Glomerular visceral epithelial cell (primary cell): ENCODE data around the gene PLCXD1.
"Not testable (repeated sequence)": the region's sequence is repeated elsewhere in the genome, so short reads cannot be mapped to it uniquely, and the experiment has no call there.

Experiments
- DNase-seq: peaks from one replicate; pipeline ENCODE4 v3.0.0-alpha.2; 2016; ENCODE audit errors: extremely low spot score

The PLCXD1 gene

DNA sequence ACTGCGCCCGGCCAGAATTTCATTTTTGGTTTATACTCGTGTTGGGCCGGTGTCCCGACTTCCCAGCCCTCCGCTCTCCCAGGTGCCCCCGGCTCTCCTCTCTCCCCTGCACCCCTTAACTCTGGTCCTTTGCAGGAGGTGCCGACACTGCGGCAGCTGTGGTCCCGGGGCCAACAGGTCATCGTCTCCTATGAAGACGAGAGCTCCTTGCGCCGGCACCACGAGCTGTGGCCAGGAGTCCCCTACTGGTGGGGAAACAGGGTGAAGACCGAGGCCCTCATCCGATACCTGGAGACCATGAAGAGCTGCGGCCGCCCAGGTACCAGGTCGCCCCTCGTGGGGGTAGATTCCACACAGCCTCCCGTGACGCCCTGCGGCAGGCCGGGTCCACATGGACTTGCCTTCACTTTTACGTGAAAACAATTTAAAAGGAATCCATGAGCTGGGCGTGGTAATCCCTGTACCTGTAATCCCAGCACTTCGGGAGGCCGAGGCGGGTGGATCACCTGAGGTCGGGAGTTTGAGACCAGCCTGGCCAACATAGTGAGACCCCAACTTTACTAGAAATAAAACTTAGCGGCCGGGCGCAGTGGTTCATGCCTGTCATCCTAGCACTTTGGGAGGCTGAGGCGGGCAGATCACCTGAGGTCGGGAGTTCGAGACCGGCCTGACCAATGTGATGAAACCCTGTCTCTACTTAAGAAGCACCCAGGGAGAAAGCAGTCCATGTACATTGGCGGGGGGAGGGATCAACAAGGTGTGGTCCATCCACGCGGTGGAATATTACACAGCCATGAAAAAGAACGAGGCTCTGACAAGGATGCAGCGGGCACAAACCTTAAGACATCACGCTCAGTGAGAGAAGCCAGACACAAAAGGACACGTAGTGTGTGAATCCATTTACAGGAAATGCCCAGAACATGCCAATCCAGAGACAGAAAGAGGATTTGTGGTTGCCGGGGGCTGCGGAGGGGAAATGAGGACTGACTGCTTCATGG, 12.0 kb downstream of the PLCXD1 start:
- no peak for DNase-seq

DNA sequence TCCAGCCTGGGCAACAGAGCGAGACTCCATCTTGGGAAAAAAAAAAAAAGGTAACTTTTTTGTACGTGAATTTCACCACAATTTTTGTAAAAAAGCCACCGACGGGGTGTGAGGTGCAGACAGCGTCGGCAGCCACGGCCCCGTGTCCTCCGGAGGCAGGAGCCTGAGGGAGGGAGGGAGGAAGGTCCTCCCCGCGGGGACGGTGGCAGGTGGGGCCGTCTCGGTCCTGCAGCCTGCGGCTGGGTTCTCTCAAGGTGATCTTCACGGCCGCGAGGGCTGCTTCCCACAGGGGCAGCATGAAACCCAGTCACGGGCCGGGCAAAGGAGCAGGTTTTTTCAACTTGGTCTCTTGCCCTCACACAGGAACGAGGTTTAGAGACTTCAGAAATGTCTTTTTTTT, 14.0 kb downstream of the PLCXD1 start:
- no peak for DNase-seq

DNA sequence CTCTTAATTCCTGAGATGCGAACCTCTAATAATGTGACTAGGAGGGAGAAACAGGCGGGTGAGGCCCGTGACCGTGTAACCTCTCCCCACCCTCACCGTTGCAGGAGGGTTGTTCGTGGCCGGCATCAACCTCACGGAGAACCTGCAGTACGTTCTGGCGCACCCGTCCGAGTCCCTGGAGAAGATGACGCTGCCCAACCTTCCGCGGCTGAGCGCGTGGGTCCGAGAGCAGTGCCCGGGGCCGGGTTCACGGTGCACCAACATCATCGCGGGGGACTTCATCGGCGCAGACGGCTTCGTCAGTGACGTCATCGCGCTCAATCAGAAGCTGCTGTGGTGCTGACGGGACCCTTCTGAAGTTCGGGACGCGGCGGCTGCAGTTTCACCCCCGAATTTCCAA, 17.8 kb downstream of the PLCXD1 start:
- no peak for DNase-seq

DNA sequence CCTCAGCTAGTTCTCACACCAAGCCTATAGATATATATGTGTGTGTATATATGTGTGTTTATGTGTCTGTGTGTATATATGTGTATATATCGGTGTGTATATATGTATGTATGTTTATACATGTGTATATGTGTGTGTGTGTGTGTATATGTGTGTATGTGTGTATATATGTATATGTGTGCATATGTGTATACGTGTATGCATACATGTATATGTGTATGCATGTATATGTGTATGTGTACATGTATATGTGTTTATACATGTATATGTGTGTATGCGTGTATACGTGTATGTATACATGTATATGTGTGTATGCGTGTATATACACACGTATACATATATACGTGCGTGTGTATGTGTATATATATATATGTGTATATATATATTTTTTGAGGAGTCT, 19.2 kb downstream of the PLCXD1 start:
- DNase-seq, result no peak

DNA sequence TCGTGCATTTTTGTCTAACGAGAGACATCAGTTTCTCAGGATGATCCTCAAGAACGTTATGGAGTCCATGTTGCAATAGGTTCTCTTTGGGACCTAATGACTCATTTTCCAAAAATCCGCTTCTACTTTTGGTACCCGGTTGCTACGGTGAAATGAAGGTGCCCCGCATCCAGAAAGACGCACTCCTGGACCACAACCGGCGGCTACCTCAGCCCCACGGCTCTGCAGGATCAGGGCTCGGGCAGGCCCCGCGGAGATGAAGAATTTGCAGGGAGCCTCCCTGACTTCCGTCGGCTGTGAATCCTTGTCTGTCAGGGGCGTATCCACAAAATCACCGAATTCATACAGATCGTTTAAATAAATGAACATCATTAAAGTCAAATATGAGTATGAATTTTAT, 21.8 kb downstream of the PLCXD1 start:
- DNase-seq, result no peak

DNA sequence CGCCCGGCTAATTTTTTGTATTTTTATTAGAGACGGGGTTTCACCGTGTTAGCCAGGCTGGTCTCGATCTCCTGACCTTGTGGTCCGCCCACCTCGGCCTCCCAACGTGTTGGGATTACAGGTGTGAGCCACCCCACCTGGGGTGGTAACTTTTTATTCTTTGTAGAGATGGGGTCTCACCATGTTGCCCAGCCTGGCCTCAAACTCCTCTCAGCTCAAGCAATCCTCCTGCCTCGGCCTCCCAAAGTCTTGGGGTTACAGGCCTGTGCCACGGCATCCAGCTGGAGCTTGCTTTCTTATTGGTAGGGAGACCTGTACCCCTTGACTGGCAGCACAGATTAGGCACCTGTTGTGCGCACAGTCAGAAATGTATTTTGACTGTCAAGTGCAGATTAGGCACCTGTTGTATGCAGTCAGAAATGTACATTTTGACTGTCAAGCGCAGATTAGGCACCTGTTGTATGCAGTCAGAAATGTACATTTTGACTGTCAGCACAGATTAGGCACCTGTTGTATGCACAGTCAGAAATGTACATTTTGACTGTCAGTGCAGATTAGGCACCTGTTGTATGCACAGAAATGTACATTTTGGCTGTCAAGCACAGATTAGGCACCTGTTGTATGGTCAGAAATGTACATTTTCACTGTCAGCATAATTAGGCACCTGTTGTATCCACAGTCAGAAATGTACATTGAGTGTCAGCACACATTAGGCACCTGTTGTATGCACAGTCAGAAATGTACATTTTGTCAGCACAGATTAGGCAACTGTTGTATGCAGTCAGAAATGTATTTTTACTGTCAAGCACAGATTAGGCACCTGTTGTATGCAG, 24.8 kb downstream of the PLCXD1 start:
- DNase-seq, result not testable (repeated sequence)

DNA sequence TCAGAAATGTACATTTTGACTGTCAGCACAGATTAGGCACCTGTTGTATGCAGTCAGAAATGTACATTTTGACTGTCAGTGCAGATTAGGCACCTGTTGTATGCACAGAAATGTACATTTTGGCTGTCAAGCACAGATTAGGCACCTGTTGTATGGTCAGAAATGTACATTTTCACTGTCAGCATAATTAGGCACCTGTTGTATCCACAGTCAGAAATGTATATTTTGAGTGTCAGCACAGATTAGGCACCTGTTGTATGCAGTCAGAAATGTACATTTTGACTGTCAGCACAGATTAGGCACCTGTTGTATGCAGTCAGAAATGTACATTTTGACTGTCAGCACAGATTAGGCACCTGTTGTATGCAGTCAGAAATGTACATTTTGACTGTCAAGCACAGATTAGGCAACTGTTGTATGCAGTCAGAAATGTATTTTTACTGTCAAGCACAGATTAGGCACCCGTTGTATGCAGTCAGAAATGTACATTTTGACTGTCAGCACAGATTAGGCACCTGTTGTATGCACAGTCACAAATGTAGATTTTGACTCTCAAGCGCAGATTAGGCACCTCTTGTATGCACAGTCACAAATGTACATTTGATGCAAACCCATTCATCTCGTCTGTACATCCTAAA, 25.6 kb downstream of the PLCXD1 start:
- not testable (repeated sequence) for DNase-seq

DNA sequence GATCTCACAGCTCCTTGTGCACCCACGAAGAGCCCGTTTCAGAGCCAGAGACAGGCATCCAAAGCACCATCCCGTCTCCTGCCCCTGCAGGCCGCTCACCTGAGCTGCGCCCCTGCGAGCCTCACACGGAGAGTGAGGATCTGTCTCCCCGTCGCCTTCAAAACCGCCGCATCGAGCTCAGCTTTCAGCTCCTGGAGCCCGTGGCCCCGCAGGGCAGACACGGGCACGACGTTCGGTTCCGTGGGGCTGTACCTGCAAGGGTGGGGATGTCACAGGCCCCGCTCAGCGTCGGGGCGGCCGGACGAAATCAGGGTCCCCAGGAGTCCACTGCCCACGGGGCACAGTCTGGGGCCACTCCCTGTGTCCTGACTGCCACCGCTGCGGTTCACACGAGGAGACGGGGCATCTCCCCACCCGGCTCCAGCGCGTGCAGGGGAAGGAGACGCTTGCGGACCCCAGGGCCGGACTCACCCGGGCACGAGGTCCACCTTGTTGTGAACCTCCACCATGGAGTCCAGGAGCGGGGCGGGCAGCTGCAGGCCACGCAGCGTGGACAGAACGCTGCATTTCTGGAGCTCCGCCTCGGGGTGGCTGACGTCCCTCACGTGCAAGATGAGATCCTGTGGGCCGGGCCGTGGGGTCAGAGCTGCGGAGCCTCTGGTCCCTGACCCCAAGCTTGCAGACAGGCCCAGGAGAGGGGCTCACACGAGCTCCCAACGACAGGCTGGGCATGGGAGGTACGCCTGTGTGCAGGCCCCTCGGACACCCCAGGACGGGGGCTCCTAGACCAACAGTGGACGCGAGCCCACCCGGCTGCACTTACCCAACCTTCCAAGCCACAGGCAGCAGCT, 26.3 kb downstream of the PLCXD1 start:
- DNase-seq, result no peak

DNA sequence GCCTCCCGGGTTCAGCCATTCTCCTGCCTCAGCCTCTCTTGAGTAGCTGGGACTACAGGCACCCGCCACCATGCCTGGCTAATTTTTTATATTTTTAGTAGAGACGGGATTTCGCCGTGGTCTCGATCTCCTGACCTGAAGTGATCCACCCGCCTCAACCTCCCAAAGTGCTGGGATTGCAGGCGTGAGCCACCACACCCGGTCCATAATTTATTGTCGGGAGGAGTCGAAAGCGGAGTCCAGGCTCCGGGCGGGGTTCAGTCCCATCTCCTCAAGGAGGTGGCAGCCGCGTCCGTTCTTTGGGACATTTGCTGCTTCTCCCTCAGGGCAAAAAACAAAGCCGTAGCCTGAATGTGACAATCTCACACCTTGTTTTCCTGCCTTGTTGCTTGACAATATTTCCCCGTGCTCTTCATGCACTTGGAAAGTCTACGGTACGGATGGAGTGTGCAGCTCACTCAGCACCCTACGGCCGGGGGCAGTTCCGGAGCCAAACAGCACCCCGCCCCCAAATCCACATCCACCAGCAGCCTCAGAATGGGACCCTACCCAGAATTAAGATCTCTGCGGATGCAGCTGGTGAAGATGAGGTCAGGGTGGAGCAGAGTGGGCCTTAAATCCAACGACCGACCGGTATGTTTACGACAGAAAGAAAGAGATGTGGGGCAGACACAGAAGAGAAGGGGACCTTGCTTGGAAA, 27.8 kb downstream of the PLCXD1 start:
- DNase-seq, result no peak

DNA sequence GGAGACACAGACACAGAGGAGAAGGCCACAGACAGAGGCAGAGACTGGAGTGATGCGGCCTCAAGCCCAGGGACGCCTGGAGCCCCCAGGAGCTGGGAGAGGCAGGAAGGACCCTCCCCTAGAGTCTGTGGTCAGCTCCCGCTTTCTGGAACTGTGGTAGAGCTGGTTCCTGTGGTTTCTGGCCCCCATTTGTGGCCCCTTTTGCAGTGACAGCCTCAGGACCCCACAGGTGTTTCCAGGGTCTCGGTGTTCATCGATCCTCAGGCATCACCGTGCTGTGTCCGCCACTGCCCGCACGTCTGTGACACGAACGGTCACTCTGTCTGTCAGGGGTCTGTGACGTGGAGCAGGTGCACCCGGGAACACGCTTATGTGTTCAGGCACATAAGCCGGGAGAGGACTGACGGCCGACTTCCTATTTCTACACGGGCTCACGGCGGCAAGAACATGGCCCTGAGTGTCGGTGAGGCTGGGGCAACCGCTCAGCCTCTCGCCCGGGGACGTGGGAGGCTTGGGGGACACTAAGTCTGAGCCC, 29.5 kb downstream of the PLCXD1 start:
- no peak for DNase-seq

DNA sequence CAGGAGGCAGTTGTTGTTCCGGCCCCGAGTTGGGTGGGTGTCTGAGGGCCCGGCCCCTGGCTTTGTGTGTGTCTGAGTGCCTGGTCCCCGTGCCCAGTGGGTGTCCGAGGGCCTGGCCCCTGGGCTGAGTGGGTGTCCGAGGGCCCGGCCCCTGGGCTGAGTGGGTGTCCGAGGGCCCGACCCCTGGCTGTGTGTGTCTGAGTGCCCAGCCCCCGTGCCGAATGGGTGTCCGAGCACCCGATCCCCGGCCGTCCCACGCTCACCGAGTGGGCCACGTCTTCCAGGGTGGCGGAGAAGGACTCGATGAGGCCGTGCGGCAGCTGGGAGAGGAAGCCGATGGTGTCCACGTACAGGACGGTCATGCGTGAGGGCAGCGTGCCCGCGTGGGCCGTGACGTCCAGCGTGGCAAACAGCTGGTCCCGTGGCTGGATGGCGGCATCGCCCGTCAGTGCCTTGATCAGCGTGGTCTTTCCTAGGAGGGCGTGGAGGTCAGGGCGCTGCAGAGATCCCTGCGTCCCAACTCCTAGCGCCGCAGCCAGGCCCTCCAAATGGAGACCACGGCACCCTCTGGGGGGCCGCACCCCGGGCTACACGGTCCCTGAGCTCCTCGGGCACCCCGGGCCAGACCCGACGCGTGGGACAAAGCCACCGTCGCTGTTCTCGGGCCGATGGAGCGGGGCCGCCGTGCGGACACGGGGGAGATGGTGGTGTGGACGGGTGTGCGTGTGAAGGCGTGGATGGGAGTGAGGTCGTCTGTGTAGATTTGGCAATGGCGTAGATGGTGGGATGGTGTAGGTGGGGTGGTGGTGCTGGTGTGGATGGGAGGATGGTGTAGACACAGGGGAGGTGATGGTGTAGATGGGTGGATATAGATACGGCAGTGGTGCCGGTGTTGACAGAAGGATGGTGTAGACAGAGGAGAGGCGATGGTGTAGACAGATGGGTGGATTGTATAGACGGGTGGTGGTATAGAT, 30.3 kb downstream of the PLCXD1 start:
- no peak for DNase-seq

DNA sequence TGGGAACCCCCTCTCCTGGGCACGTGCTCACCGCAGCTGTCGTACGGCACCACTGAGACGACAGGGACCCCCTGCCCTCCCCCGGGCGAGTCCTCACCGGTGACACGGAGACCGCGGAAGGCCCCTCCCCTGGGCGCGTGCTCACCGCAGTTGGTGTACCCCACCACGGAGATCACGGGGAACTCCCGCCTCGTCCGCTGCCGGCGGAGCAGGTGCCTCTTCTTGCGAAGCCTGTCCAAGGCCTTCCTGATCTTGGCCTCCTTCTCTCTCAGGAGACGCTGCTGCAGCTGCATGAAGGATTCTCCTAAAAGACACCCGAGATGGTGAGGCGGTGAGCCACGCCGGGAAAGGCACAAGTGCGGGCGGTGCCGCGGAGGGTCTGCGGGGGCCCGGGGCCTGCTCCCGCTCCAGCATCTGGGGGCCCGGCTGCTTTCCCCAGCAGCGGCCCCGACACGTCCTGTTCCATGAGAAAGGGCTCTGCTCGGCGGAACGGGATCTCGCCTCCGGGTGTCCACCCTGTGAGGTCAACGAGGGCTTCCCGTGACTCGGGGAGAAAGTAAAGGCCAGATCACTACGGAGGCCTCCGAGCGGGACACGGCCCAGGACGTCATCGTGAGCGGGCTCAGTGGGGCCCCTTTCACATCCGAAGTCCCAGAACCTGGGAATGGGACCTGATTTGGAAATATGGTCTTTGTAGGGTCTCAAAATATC, 31.6 kb downstream of the PLCXD1 start:
- DNase-seq, result no peak

DNA sequence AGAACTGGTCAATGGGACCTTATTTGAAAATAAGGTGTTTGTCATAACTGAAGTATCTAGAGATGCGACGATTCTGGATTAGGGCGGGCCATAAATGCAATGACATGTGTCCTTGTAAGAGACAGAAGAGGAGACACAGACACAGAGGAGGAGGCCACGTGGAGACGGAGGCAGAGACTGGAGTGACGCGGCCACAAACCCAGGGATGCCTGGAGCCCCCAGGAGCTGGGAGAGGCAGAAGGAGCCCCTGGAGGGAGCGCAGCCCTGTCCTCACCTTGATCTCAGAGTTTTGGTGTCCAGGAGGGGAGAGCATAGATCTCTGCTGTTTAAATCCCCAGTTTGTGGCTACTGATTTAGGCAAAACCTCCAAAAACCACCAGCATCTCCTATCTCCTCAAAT, 32.4 kb downstream of the PLCXD1 start:
- no peak for DNase-seq

DNA sequence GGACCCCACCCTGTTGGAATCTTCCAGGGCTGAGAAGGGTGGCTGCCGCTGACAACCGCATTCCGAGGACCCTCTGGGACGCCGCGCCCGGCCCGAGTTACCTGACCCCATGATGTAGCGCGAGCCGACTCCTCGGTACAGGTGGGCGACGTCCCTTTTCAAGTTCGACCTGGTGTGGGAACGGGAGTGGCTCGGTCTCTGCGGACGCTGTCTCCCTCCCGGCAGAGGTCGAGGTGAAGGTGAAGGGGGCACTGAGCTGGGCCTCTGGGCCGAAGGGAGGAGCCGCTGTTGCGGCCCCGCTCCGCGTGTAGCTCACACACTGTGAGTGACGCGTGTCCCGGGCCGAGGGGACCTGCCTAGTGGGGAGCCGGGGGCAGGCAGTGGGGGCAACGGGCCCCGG, 32.9 kb downstream of the PLCXD1 start:
- DNase-seq, result no peak

DNA sequence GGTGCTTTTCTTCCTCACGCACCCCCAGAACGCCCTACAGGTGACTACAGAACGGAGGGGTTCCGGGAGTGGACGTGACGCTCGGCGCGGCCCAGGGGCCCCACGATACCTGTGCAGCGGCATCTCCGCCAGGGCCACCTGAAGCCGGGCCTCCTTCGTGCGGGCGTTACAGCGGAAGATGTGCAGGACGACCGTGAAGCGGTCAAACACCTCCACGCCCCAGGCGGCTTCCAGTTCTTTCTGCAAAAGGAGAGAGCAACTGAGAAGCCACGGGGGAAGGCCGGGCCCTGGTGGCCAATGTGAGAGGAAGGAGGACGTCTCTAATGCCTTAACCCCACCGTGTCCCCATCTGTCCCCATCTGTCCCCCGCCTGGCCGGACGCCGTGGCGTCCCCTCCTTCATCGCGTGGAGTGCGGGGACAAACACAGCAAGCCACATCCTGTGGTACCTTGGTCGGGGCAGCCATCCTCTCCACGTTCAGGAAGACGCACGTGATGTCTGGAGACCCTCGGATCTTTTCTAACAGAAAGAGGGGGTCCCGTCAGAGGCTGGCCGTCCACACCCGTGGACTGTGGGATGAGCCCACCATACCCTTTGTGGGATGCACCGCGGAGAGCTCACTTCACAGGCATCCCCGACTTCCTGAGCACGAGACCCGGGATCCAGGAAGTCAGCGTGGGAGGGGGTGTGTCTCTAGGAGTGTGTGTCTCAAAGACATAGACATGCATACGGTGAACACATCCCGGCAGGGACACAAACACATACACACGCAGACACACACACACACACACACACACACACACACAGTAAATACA, 33.8 kb downstream of the PLCXD1 start:
- no peak for DNase-seq

DNA sequence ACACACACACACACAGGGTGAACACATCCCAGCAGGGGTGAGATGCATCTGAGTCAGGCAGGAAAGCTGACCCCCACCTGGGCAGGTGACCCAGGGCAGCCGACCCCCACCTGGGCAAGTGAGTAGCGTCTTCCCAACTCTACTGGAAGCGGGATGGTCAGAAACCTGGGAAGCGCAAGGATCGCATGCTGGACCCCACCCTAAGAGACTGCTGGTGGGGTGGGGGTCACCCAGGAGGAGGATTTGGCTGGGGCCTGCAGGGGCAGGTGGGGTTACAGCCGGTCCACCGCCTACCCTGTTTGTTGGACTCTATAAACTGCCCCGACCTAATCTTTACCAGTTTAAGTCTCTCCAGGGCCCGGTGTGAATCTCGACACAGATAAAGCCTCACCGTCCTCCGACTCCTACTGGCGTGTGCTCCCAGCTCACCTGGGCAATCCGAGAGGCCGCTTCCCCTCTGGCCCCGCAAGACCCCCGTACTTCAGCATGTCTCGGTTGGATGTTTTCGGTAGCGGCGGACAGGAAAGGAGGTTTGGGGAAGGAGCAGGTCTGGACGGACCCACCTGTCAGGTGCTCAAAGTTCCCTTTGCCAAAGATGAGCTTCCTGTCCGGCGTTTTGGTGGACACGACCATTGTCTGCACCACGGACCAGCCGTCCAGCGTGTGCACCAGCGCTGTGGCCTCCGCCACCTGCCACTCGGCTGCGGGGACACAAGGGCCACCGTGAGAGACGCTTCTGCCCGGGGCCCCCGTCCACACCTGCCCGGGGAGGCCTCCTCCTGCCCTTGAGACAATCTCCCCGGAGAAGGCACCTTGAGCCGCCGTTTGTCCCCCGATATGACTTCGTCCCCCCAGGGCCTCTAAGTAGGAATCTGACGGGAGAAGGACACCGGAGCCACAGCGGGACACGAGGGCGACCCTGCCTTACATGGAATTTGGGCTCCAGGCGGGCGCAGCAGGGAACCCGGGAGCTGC, 35.5 kb downstream of the PLCXD1 start:
- no peak for DNase-seq
